H9 (cell line): ENCODE results near the gene RNF133. TPM values are rescaled to one million over a fixed set of nuclear protein-coding genes. Genes with fewer than 3 reads are reported as not detected.

ENCODE experiments used
- DNase-seq: peaks from one replicate; pipeline ENCODE4 v3.0.0-alpha.2; 2017
- H2AFZ ChIP-seq: one replicate; pipeline ENCODE4 v1.6.1; 2013; ENCODE audit warnings: mild to moderate bottlenecking, low read length, control low read depth, moderate library complexity
- H2AK5ac ChIP-seq: 2 replicates; pipeline ENCODE4 v1.6.1; 2013; ENCODE audit warnings: low read length, control low read depth, mixed read lengths; ENCODE audit not compliant: insufficient read length
- H2BK120ac ChIP-seq: one replicate; pipeline ENCODE4 v1.6.1; 2013; ENCODE audit warnings: low read depth, mild to moderate bottlenecking, low read length, control low read depth, inconsistent platforms; ENCODE audit not compliant: poor library complexity, severe bottlenecking
- H2BK12ac ChIP-seq: 2 replicates; pipeline ENCODE4 v1.6.1; 2013; ENCODE audit warnings: low read length, control low read depth, mixed read lengths, low read depth; ENCODE audit not compliant: insufficient read length
- H2BK15ac ChIP-seq: 2 replicates; pipeline ENCODE4 v1.6.1; 2013; ENCODE audit warnings: low read depth, low read length, control low read depth
- H2BK20ac ChIP-seq: one replicate; pipeline ENCODE4 v1.6.1; 2013; ENCODE audit warnings: low read depth, mild to moderate bottlenecking, low read length, control low read depth, inconsistent platforms; ENCODE audit not compliant: poor library complexity, severe bottlenecking
- H2BK5ac ChIP-seq: 2 replicates; pipeline ENCODE4 v1.6.1; 2013; ENCODE audit warnings: low read length, control low read depth, mixed read lengths; ENCODE audit not compliant: insufficient read length
- H3K14ac ChIP-seq: 2 replicates; pipeline ENCODE4 v1.6.1; 2013; ENCODE audit warnings: low read length, control low read depth; ENCODE audit not compliant: insufficient read depth
- H3K18ac ChIP-seq: 2 replicates; pipeline ENCODE4 v1.6.1; 2013; ENCODE audit warnings: low read depth, mild to moderate bottlenecking, mixed read lengths, low read length, control low read depth; ENCODE audit not compliant: insufficient read length
- H3K23ac ChIP-seq: 2 replicates; pipeline ENCODE4 v1.6.1; 2013; ENCODE audit warnings: low read length, control low read depth, mixed read lengths, low read depth; ENCODE audit not compliant: insufficient read length
- H3K23me2 ChIP-seq: 2 replicates; pipeline ENCODE4 v1.6.1; 2013; ENCODE audit warnings: low read depth, mild to moderate bottlenecking, mixed read lengths, low read length, control low read depth; ENCODE audit not compliant: insufficient read length, poor library complexity, severe bottlenecking
- H3K27ac ChIP-seq: 2 replicates; pipeline ENCODE4 v1.5.1; 2013; ENCODE audit warnings: low read length, control low read depth, mixed read lengths, low read depth; ENCODE audit not compliant: insufficient read length
- H3K27me3 ChIP-seq: 2 replicates; pipeline ENCODE4 v1.6.1; 2013; ENCODE audit warnings: low read length, control low read depth, inconsistent platforms; ENCODE audit not compliant: insufficient read depth
- H3K4ac ChIP-seq: 2 replicates; pipeline ENCODE4 v1.6.1; 2013; ENCODE audit warnings: low read depth, mild to moderate bottlenecking, control low read depth, inconsistent platforms, low read length, moderate library complexity
- H3K4me1 ChIP-seq: 2 replicates; pipeline ENCODE4 v1.6.1; 2013; ENCODE audit warnings: low read length, control low read depth, inconsistent platforms; ENCODE audit not compliant: insufficient read depth
- H3K4me2 ChIP-seq: 2 replicates; pipeline ENCODE4 v1.6.1; 2013; ENCODE audit warnings: low read length, control low read depth, mixed read lengths; ENCODE audit not compliant: insufficient read length, insufficient read depth
- H3K56ac ChIP-seq: 2 replicates; pipeline ENCODE4 v1.6.1; 2013; ENCODE audit warnings: low read depth, mild to moderate bottlenecking, mixed read lengths, low read length, control low read depth; ENCODE audit not compliant: insufficient read length
- H3K79me1 ChIP-seq: 2 replicates; pipeline ENCODE4 v1.6.1; 2013; ENCODE audit warnings: low read depth, mild to moderate bottlenecking, moderate library complexity, low read length, control low read depth, inconsistent platforms; ENCODE audit not compliant: insufficient read depth, poor library complexity, severe bottlenecking
- H3K79me2 ChIP-seq: 2 replicates; pipeline ENCODE4 v1.6.1; 2013; ENCODE audit warnings: low read length, control low read depth, inconsistent platforms; ENCODE audit not compliant: insufficient read depth
- H3K9ac ChIP-seq: 2 replicates; pipeline ENCODE4 v1.6.1; 2013; ENCODE audit warnings: low read length, control low read depth, mixed read lengths; ENCODE audit not compliant: insufficient read length; ENCODE audit errors: extremely low read depth
- H3K9me3 ChIP-seq: one replicate; pipeline ENCODE4 v1.6.1; 2013; ENCODE audit warnings: low read depth, low read length, inconsistent platforms; ENCODE audit not compliant: control insufficient read depth
- H3T11ph ChIP-seq: one replicate; pipeline ENCODE4 v1.6.1; 2013; ENCODE audit warnings: mild to moderate bottlenecking, low read length, control low read depth, inconsistent platforms
- H4K20me1 ChIP-seq: one replicate; pipeline ENCODE4 v1.6.1; 2013; ENCODE audit not compliant: control insufficient read depth, insufficient read length, insufficient read depth
- H4K5ac ChIP-seq: 2 replicates; pipeline ENCODE4 v1.6.1; 2013; ENCODE audit warnings: low read depth, mild to moderate bottlenecking, mixed read lengths, low read length, control low read depth; ENCODE audit not compliant: insufficient read length
- H4K8ac ChIP-seq: replicated peaks from 2 replicates; pipeline ENCODE4 v1.6.1; 2013; ENCODE audit warnings: low read length, control low read depth, mixed read lengths, low read depth; ENCODE audit not compliant: insufficient read length
- H4K91ac ChIP-seq: 2 replicates; pipeline ENCODE4 v1.6.1; 2013; ENCODE audit warnings: low read depth, mild to moderate bottlenecking, moderate library complexity, mixed read lengths, low read length, control low read depth; ENCODE audit not compliant: insufficient read length
- H3K27ac Mint-ChIP-seq, 3 experiments: 2 replicates in 2 of 3; 3 replicates in 1 of 3; pipeline ENCODE4 v1.8.0; 2020 to 2021; ENCODE audit warnings: mixed read lengths in 3 of 3, mild to moderate bottlenecking in 1 of 3, moderate library complexity in 1 of 3
- H3K27me3 Mint-ChIP-seq: 2 replicates; pipeline ENCODE4 v1.8.0; 2021; ENCODE audit warnings: low read depth, mild to moderate bottlenecking, moderate library complexity, mixed read lengths
- H3K36me3 Mint-ChIP-seq, 3 experiments: 2 replicates in 2 of 3; 3 replicates in 1 of 3; pipeline ENCODE4 v1.8.0; 2020 to 2021; ENCODE audit warnings: low read depth in 3 of 3, mixed read lengths in 3 of 3; ENCODE audit not compliant: insufficient read depth in 1 of 3
- H3K4me1 Mint-ChIP-seq, 2 experiments: 2 replicates each; pipeline ENCODE4 v1.8.0; 2020; ENCODE audit warnings: mixed read lengths in 2 of 2
- H3K4me3 Mint-ChIP-seq, 2 experiments: 2 replicates in 1 of 2; 3 replicates in 1 of 2; pipeline ENCODE4 v1.8.0; 2020 to 2021; ENCODE audit warnings: mild to moderate bottlenecking in 2 of 2, mixed read lengths in 2 of 2, moderate library complexity in 1 of 2
- H3K9me3 Mint-ChIP-seq, 2 experiments: 2 replicates in 1 of 2; 3 replicates in 1 of 2; pipeline ENCODE4 v1.8.0; 2020; ENCODE audit warnings: mild to moderate bottlenecking in 2 of 2, mixed read lengths in 2 of 2, moderate library complexity in 1 of 2
- CTCF ChIP-seq: fragments of 200-600 bp; sonication (generic); conservative IDR thresholded peaks from 3 replicates; pipeline ENCODE4 v1.8.0; 2021; ENCODE audit warnings: antibody characterized with exemption, mild to moderate bottlenecking
- WGBS: extraction: QIAGEN DNeasy Blood & Tissue Kit; methylation state at CpG from one replicate; pipeline ENCODE4 v1.1.7; 2013; ENCODE audit warnings: missing lambda C conversion rate, low lambda C conversion rate, mixed read lengths; ENCODE audit not compliant: insufficient read length; ENCODE audit errors: extremely low coverage; 5-methylcytosine and 5-hydroxymethylcytosine counted together
- total RNA-seq: library from RNA; stranded (reverse); gene quantifications from 2 replicates; pipeline ENCODE4 v1.2.1, GENCODE V29; 2021

The RNF133 gene
- total RNA-seq, 1 experiment from 2014 or later: 0.31 TPM

GRCh38 chr7:122717356-122718089 is 18.6 kb upstream of the RNF133 start:
- no peak overlapping the region for H4K8ac ChIP-seq
- H3K27ac Mint-ChIP-seq: no peak overlapping the region

More at GRCh38 chr7:122717356-122718089, 18.6 kb upstream of the RNF133 start:
- Mint-ChIP-seq H3K4me1 (peaks cover 11 to 16% of the 10 kb centered on the region in 2 experiments), H3K36me3 (no peaks in the 10 kb centered on the region; a peak in 1 of 7 replicates), H3K4me3 (no peak overlapping the region), H3K27me3 (no peaks in the 10 kb centered on the region), H3K9me3 (no peaks in the 10 kb centered on the region; a peak in 1 of 5 replicates)
- no peak overlapping the region for H3K23ac ChIP-seq
- no peak for DNase-seq
- no peak overlapping the region for H2BK12ac ChIP-seq
- no peak overlapping the region for H2BK120ac ChIP-seq
- H2BK5ac ChIP-seq: no peak overlapping the region
- H3K79me2 ChIP-seq: no peaks in the 10 kb centered on the region
- H2AFZ ChIP-seq: no peak overlapping the region
- H3K4ac ChIP-seq: no peak overlapping the region
- H3K56ac ChIP-seq: no peak overlapping the region
- H4K20me1 ChIP-seq: no peaks in the 10 kb centered on the region
- H2AK5ac ChIP-seq: no peak overlapping the region
- H3K27ac ChIP-seq: no peak overlapping the region
- no peak overlapping the region for H4K91ac ChIP-seq
- H3K9me3 ChIP-seq: no peaks in the 10 kb centered on the region
- H4K5ac ChIP-seq: no peak overlapping the region
- no peak overlapping the region for H3K14ac ChIP-seq
- no peaks in the 10 kb centered on the region for H3K23me2 ChIP-seq
- no peak overlapping the region for H2BK15ac ChIP-seq
- no peak overlapping the region for H2BK20ac ChIP-seq
- H3K79me1 ChIP-seq: no peaks in the 10 kb centered on the region
- peaks cover 4% of the 10 kb centered on the region; the same call in 1 of the 2 replicates for H3K4me1 ChIP-seq
- H3K9ac ChIP-seq: no peak overlapping the region
- WGBS: no CpG with 5 or more reads among the region's 6 CpGs
- no peak overlapping the region for H3K4me2 ChIP-seq
- no peak overlapping the region for H3K18ac ChIP-seq
- TF ChIP-seq CTCF: no peak
- H3T11ph ChIP-seq: no peak overlapping the region
- no peaks in the 10 kb centered on the region for H3K27me3 ChIP-seq
